HepG2 (cell line): Measurements from ENCODE around the gene TBXAS1. TPM values are rescaled to one million over a fixed set of nuclear protein-coding genes. Genes with fewer than 3 reads are reported as not detected.

Experiments
- ATAC-seq: fragments of 200-7000 bp; cut with Tn5 transposase; 3 replicates; pipeline ENCODE4 v1.9.1; 2020; ENCODE audit warnings: mild to moderate bottlenecking, moderate library complexity
- BruUV-seq: library from RNA; stranded (reverse); fragments of 400-500 nt; replicated peaks from 2 replicates; lab custom pipeline; 2021; lab: Mats Ljungman, UMichigan
- CTCF ChIA-PET: fragments of 300-600 bp; formaldehyde crosslinking; extraction: SDS; loops from one replicate; lab custom pipeline; 2021; ENCODE audit warnings: low total read pairs, inconsistent platforms, low intra/inter-chr PET ratio; lab: Yijun Ruan, JAX
- POLR2A ChIA-PET: fragments of 350-600 bp; sonication (Branson Sonifier 250); formaldehyde crosslinking; loops from one replicate; lab custom pipeline; 2020; ENCODE audit warnings: antibody characterized with exemption, inconsistent platforms; lab: Yijun Ruan, JAX
- DNase-seq: peaks from one replicate; pipeline ENCODE4 v3.0.0-alpha.2; 2015; ENCODE audit warnings: low spot score
- FAIRE-seq: peaks from 3 replicates; lab custom pipeline; 2011; peaks lifted over from hg19 to GRCh38; lab: Jason Lieb, UNC
- H2AFZ ChIP-seq: one replicate; pipeline ENCODE4 v1.6.1; 2011; ENCODE audit warnings: low read length, inconsistent platforms
- H3K27ac ChIP-seq: fragments of 300-600 bp; 3 replicates; pipeline ENCODE4 v1.8.0; 2011; ENCODE audit warnings: mixed run types, mild to moderate bottlenecking, mixed read lengths, low read length, inconsistent platforms; ENCODE audit not compliant: insufficient read depth; ENCODE audit errors: extremely low read length
- H3K27me3 ChIP-seq, 2 experiments: fragments of 200-600 bp in 1 of 2; 2 replicates in 1 of 2; 3 replicates in 1 of 2; pipeline versions ENCODE4 v1.6.0 to v1.8.0; 2011; ENCODE audit warnings: low read length in 2 of 2, mild to moderate bottlenecking in 2 of 2, moderate library complexity in 2 of 2, inconsistent platforms in 1 of 2; ENCODE audit not compliant: insufficient read depth in 2 of 2, control insufficient read depth in 1 of 2
- H3K36me3 ChIP-seq, 2 experiments: fragments of 200-600 bp in 1 of 2; replicated peaks in 1 of 2; 2 replicates in 1 of 2; 3 replicates in 1 of 2; pipeline versions ENCODE4 v1.5.1 to v1.8.0; 2011; ENCODE audit warnings: low read length in 2 of 2, inconsistent platforms in 1 of 2; ENCODE audit not compliant: insufficient read depth in 2 of 2, control insufficient read depth in 1 of 2
- H3K4me1 ChIP-seq: 2 replicates; pipeline ENCODE4 v1.5.1; 2012; ENCODE audit warnings: low read length, inconsistent platforms; ENCODE audit not compliant: insufficient read depth
- H3K4me2 ChIP-seq: 2 replicates; pipeline ENCODE4 v1.6.0; 2011; ENCODE audit warnings: low read depth, low read length, inconsistent platforms
- H3K4me3 ChIP-seq, 3 experiments: fragments of 200-600 bp in 1 of 3; sonication (generic), shearing (Covaris generic) in 1 of 3; replicated peaks in 1 of 3; 2 replicates each; pipeline ENCODE4 v1.5.1; 2011 to 2016; ENCODE audit warnings: low read length in 3 of 3, inconsistent platforms in 2 of 3, low read depth in 2 of 3, mild to moderate bottlenecking in 2 of 3, control low read depth in 1 of 3, mixed read lengths in 1 of 3; ENCODE audit not compliant: insufficient read depth in 1 of 3
- H3K79me2 ChIP-seq: one replicate; pipeline ENCODE4 v1.6.1; 2011; ENCODE audit warnings: low read length, inconsistent platforms; ENCODE audit not compliant: insufficient read depth
- H3K9ac ChIP-seq: 2 replicates; pipeline ENCODE4 v1.6.0; 2011; ENCODE audit warnings: mild to moderate bottlenecking, low read depth, low read length, inconsistent platforms; ENCODE audit not compliant: insufficient read depth
- H3K9me3 ChIP-seq: 2 replicates; pipeline ENCODE4 v1.5.1; 2012; ENCODE audit warnings: mild to moderate bottlenecking, low read length
- H4K20me1 ChIP-seq: 2 replicates; pipeline ENCODE4 v1.6.0; 2011; ENCODE audit warnings: inconsistent platforms, mild to moderate bottlenecking, low read length, moderate library complexity; ENCODE audit not compliant: insufficient read depth
- KDM6A ChIP-seq: IDR thresholded peaks from 2 replicates; pipeline ENCODE4 v1.6.1; 2016; ENCODE audit warnings: low read depth
- MAFF ChIP-seq: IDR thresholded peaks from 2 replicates; pipeline ENCODE4 v1.6.1; 2011; ENCODE audit warnings: low read depth, low read length, improper control_type of control experiment
- MAFK ChIP-seq, 2 experiments: IDR thresholded peaks in 1 of 2; conservative IDR thresholded peaks in 1 of 2; 2 replicates each; pipeline ENCODE4 v1.6.1; 2011; ENCODE audit warnings: improper control_type of control experiment in 2 of 2, low read length in 2 of 2
- TRIM24 ChIP-seq: sonication (generic); formaldehyde crosslinking; IDR thresholded peaks from 2 replicates; pipeline ENCODE4 v1.8.0; 2022; ENCODE audit warnings: mild to moderate bottlenecking, missing genetic modification reagents
- ZNF121 ChIP-seq: sonication (generic); formaldehyde crosslinking; IDR thresholded peaks from 2 replicates; pipeline ENCODE4 v1.5.0; 2020; ENCODE audit warnings: mild to moderate bottlenecking, missing genetic modification reagents
- ZNF552 ChIP-seq: sonication (generic); formaldehyde crosslinking; IDR thresholded peaks from 2 replicates; pipeline ENCODE4 v1.9.0; 2022; ENCODE audit warnings: missing genetic modification reagents, mild to moderate bottlenecking, borderline replicate concordance
- WGBS: methylation state at CpG from one replicate; pipeline ENCODE4 v1.1.6; 2017; ENCODE audit warnings: low lambda C conversion rate; 5-methylcytosine and 5-hydroxymethylcytosine counted together
- in situ Hi-C: cut with HindIII; loops from 2 replicates; pipeline ENCODE4 v1.10.0; 2017; ENCODE audit warnings: low pct_unique_long_range_greater_than_20kb; ENCODE audit not compliant: extremely low pct_ligation_motif_present
- intact Hi-C: fragments of 100-400 bp; cut with micrococcal nuclease; formaldehyde crosslinking; loops from one replicate; pipeline ENCODE4 v1.10.0; 2022; ENCODE audit not compliant: unreplicated experiment
- polyA plus RNA-seq, 8 experiments: library from polyadenylated mRNA; depleted of rRNA in 3 of 8; stranded (reverse) in 7 of 8; unstranded in 1 of 8; fragments of >200 nt; fragmentation: Illumina TruSeq in 4 of 8; extraction: Trizol in 4 of 8; gene quantifications; 2 replicates each; pipeline versions ENCODE4 v1.2.1 to v1.2.3, GENCODE V29; 2011 to 2016; ENCODE audit warnings: low read depth in 4 of 8, missing spikeins in 1 of 8, mixed read lengths in 1 of 8; ENCODE audit not compliant: insufficient read depth in 1 of 8
- total RNA-seq, 5 experiments: library from RNA; depleted of rRNA; stranded (reverse); fragments of >200 nt; fragmentation: Illumina TruSeq; extraction: Trizol; gene quantifications; 2 replicates each; pipeline ENCODE4 v1.2.3, GENCODE V29; 2016; ENCODE audit warnings: low read depth in 1 of 5

The TBXAS1 gene
- total and polyA plus RNA-seq, 2 of the 13 experiments (the other 11 are each of a cell fraction or from before 2014, with no cell fraction given): 4.0 to 4.9 TPM

GRCh38 chr7:139855498-139856270 is 26.6 kb downstream of the TBXAS1 start:
- intact Hi-C loops: no loop called here
- Histone ChIP-seq H3K9ac (no peak overlapping the region), H3K4me2 (0 out of 2 replicates have a peak overlapping the region, but pooled peaks have one; percentile 29), H4K20me1 (no peaks in the 10 kb centered on the region), H3K4me1 (peaks cover 44% of the 10 kb centered on the region), H2AFZ (no peak overlapping the region), H3K27ac (no peak overlapping the region), H3K79me2 (no peaks in the 10 kb centered on the region), H3K36me3 (no peaks in the 10 kb centered on the region), H3K27me3 (no peaks in the 10 kb centered on the region), H3K4me3 (no peak overlapping the region), H3K9me3 (no peaks in the 10 kb centered on the region)
- WGBS: 82% methylated on average over 9 of the region's 9 CpGs
- FAIRE-seq (no peak), ATAC-seq (no peak), DNase-seq (no peak)
- BruUV-seq: no TSS peak
- in situ Hi-C loops: no loop called here
- TF ChIP-seq MAFK (conservative IDR thresholded peaks at IDR 0.05 in 1 of 2, IDR thresholded peaks at IDR 0.05 in 1 of 2; ENCODE audit: low read length in 2 of 2): peak; percentile 62 to 70
- TF ChIP-seq TRIM24 (CRISPR knock-in tag): no peak
- peak; percentile 49 for TF ChIP-seq MAFF
- ChIA-PET CTCF (no interaction called here), POLR2A (no interaction called here)

- in situ Hi-C loops (no loop called here), intact Hi-C loops (no loop called here)
- ChIA-PET CTCF (no interaction called here), POLR2A (no interaction called here)
- Histone ChIP-seq H3K4me3 (no peak overlapping the region), H3K27ac (no peak overlapping the region), H3K36me3 (no peaks in the 10 kb centered on the region), H3K4me2 (no peak overlapping the region), H2AFZ (no peak overlapping the region), H3K9ac (no peak overlapping the region), H3K4me1 (peaks cover 29% of the 10 kb centered on the region), H3K79me2 (no peaks in the 10 kb centered on the region), H3K27me3 (no peaks in the 10 kb centered on the region), H3K9me3 (no peaks in the 10 kb centered on the region), H4K20me1 (no peaks in the 10 kb centered on the region)
- no TSS peak for BruUV-seq
- TF ChIP-seq KDM6A (CRISPR knock-in tag) (no peak), ZNF552 (CRISPR knock-in tag) (no peak), ZNF121 (CRISPR knock-in tag) (0 out of 2 replicates have a peak, but pooled peaks have one; percentile 26)
- DNase-seq (no peak), ATAC-seq (no peak), FAIRE-seq (no peak)
- WGBS: 74% methylated on average over 3 of the region's 3 CpGs
Observed at GRCh38 chr7:139857791-139858190, 28.7 kb downstream of the TBXAS1 start.
